Activated T-cell treated with anti-CD3 and anti-CD28 coated beads, Interleukin-2, amount 50 U/mL, for 48 hours (primary cell): ENCODE data around the gene WHRN.

Experiments
- DNase-seq, 2 experiments: peaks; one replicate each; pipeline ENCODE4 v3.0.0-alpha.2; 2020

The WHRN gene

GRCh38 chr9:114489928-114490327 is 15.3 kb downstream of the WHRN start:
- no peak for DNase-seq

GRCh38 chr9:114488398-114489129 is 16.7 kb downstream of the WHRN start:
- no peak for DNase-seq

- DNase-seq = peak; percentile 73 to 77
Observed at GRCh38 chr9:114487607-114488300, 17.5 kb downstream of the WHRN start.

GRCh38 chr9:114486205-114486963 is 18.9 kb downstream of the WHRN start:
- DNase-seq = peak in 1 of 2 experiments; percentile 30

- DNase-seq = peak; percentile 66
Observed at GRCh38 chr9:114484854-114485443, 20.3 kb downstream of the WHRN start.

- peak in 1 of 2 experiments; percentile 32 for DNase-seq
Observed at GRCh38 chr9:114484215-114484853, 20.9 kb downstream of the WHRN start.

- no peak for DNase-seq
Observed at GRCh38 chr9:114483499-114483898, 21.8 kb downstream of the WHRN start.

GRCh38 chr9:114482593-114482992 is 22.7 kb downstream of the WHRN start:
- no peak for DNase-seq

GRCh38 chr9:114481789-114482188 is 23.5 kb downstream of the WHRN start:
- DNase-seq = no peak

GRCh38 chr9:114480746-114481435 is 24.4 kb downstream of the WHRN start:
- DNase-seq = no peak

GRCh38 chr9:114478871-114479270 is 26.4 kb downstream of the WHRN start:
- no peak for DNase-seq

- no peak for DNase-seq
Observed at GRCh38 chr9:114478459-114478858, 26.8 kb downstream of the WHRN start.

- DNase-seq = no peak
Observed at GRCh38 chr9:114477642-114478041, 27.6 kb downstream of the WHRN start.

- DNase-seq = no peak
Observed at GRCh38 chr9:114476891-114477469, 28.3 kb downstream of the WHRN start.

- DNase-seq = no peak
Observed at GRCh38 chr9:114475412-114476135, 29.7 kb downstream of the WHRN start.

- no peak for DNase-seq
Observed at GRCh38 chr9:114474425-114474824, 30.8 kb downstream of the WHRN start.

GRCh38 chr9:114473447-114473801 is 31.8 kb downstream of the WHRN start:
- DNase-seq = no peak

GRCh38 chr9:114472765-114473446 is 32.4 kb downstream of the WHRN start:
- DNase-seq = no peak

- no peak for DNase-seq
Observed at GRCh38 chr9:114471157-114471556, 34.1 kb downstream of the WHRN start.

- DNase-seq = no peak
Observed at GRCh38 chr9:114470581-114470980, 34.7 kb downstream of the WHRN start.

GRCh38 chr9:114470121-114470520 is 35.2 kb downstream of the WHRN start:
- DNase-seq = peak in 1 of 2 experiments; percentile 2
